OCI-LY3 (cell line): Measurements from ENCODE around the gene TNK2.

Experiments
- H2AFZ ChIP-seq: fragments of 200-600, 300-600 bp; shearing (Covaris generic); 2 replicates; pipeline ENCODE4 v1.6.0; 2014; ENCODE audit warnings: antibody characterized with exemption, low read depth, low read length
- H3K27ac ChIP-seq: fragments of 200-600, 300-600 bp; sonication (generic); 2 replicates; pipeline ENCODE4 v1.5.1; 2014; ENCODE audit warnings: mild to moderate bottlenecking, low read length, moderate library complexity, mixed read lengths
- H3K27me3 ChIP-seq: fragments of 200-600, 300-600 bp; sonication (generic); 2 replicates; pipeline ENCODE4 v1.6.1; 2014; ENCODE audit warnings: low read depth, low read length, mixed read lengths
- H3K36me3 ChIP-seq: fragments of 200-600, 300-600 bp; sonication (generic); replicated peaks from 2 replicates; pipeline ENCODE3; 2014; ENCODE audit warnings: low read depth, low read length, mixed read lengths
- H3K4me1 ChIP-seq: fragments of 300-600, 200-600 bp; sonication (generic); 2 replicates; pipeline ENCODE4 v1.6.1; 2014; ENCODE audit warnings: low read length, mixed read lengths
- H3K4me2 ChIP-seq: fragments of 200-600, 300-600 bp; sonication (generic); 2 replicates; pipeline ENCODE4 v1.6.1; 2014; ENCODE audit warnings: low read length, mixed read lengths
- H3K4me3 ChIP-seq: fragments of 300-600, 200-600 bp; sonication (generic); 2 replicates; pipeline ENCODE4 v1.5.1; 2014; ENCODE audit warnings: antibody characterized with exemption, mild to moderate bottlenecking, low read length, moderate library complexity
- H3K79me2 ChIP-seq: fragments of 300-600, 200-600 bp; shearing (Covaris generic); 2 replicates; pipeline ENCODE4 v1.6.1; 2014; ENCODE audit warnings: mild to moderate bottlenecking, low read length, mixed read lengths
- H3K9ac ChIP-seq: fragments of 300-600, 200-600 bp; shearing (Covaris generic); 2 replicates; pipeline ENCODE4 v1.6.0; 2014; ENCODE audit warnings: mild to moderate bottlenecking, low read length, moderate library complexity
- H3K9me3 ChIP-seq: fragments of 200-600, 300-600 bp; shearing (Covaris generic); 2 replicates; pipeline ENCODE4 v1.6.1; 2014; ENCODE audit warnings: low read length, mixed read lengths; ENCODE audit not compliant: insufficient read depth
- H4K20me1 ChIP-seq: fragments of 200-600, 300-600 bp; sonication (generic); 2 replicates; pipeline ENCODE4 v1.6.1; 2016; ENCODE audit warnings: low read length, mixed read lengths; ENCODE audit not compliant: insufficient read depth
- EZH2phosphoT487 ChIP-seq: fragments of 200-600 bp; shearing (Covaris generic); IDR thresholded peaks from 2 replicates; pipeline ENCODE4 v1.6.1; 2018; ENCODE audit warnings: antibody characterized with exemption, mixed run types, low read depth
- TF ChIP-seq, protein P1 (sequence below): fragments of 200-600, 300-600 bp; sonication (generic); IDR thresholded peaks from 2 replicates; pipeline ENCODE4 v1.5.1; 2014; ENCODE audit warnings: antibody characterized with exemption, low read length, low read depth

The TNK2 gene

GRCh38 chr3:195888981-195889869, 19.1 kb downstream of the TNK2 start:
- H3K4me1 ChIP-seq, result no peaks in the 10 kb centered on the region
- H3K4me2 ChIP-seq, result no peak overlapping the region
- H3K4me3 ChIP-seq, result no peak overlapping the region
- H3K9ac ChIP-seq, result no peak overlapping the region
- no peak overlapping the region for H2AFZ ChIP-seq
- no peaks in the 10 kb centered on the region for H3K9me3 ChIP-seq
- H3K27me3 ChIP-seq, result no peaks in the 10 kb centered on the region
- peaks cover 8% of the 10 kb centered on the region for H3K36me3 ChIP-seq
- TF ChIP-seq, protein P1, sequence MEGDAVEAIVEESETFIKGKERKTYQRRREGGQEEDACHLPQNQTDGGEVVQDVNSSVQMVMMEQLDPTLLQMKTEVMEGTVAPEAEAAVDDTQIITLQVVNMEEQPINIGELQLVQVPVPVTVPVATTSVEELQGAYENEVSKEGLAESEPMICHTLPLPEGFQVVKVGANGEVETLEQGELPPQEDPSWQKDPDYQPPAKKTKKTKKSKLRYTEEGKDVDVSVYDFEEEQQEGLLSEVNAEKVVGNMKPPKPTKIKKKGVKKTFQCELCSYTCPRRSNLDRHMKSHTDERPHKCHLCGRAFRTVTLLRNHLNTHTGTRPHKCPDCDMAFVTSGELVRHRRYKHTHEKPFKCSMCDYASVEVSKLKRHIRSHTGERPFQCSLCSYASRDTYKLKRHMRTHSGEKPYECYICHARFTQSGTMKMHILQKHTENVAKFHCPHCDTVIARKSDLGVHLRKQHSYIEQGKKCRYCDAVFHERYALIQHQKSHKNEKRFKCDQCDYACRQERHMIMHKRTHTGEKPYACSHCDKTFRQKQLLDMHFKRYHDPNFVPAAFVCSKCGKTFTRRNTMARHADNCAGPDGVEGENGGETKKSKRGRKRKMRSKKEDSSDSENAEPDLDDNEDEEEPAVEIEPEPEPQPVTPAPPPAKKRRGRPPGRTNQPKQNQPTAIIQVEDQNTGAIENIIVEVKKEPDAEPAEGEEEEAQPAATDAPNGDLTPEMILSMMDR, result no peak
- TF ChIP-seq EZH2phosphoT487, result no peak
- H4K20me1 ChIP-seq, result no peaks in the 10 kb centered on the region
- no peak overlapping the region for H3K27ac ChIP-seq
- H3K79me2 ChIP-seq, result peaks cover 10% of the 10 kb centered on the region; the same call in 1 of the 2 replicates

DNA sequence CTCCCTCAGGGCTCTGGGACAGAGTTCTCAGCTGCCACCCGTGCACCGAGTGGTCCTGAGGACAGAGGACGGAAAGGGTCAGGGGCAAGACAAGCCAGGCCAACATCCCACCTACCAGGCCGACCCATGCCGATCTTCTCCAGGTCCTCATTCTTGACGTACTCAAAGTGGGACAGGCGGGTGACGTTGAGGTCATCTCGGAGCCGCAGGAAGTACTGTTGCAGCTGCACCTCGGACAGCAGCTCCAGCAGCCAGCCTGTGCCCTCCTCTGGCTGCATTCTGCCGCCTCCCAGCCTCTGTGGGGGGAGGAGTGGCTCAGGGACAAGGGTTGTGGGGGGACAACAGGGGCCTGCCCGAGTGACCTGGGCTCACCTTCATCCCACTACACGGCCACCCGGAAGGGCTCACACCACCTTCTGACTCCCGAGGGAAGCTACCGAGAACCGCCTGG, 20.0 kb downstream of the TNK2 start:
- H3K9me3 ChIP-seq, result no peaks in the 10 kb centered on the region
- no peak overlapping the region for H3K4me3 ChIP-seq
- no peak overlapping the region for H3K27ac ChIP-seq
- no peaks in the 10 kb centered on the region for H4K20me1 ChIP-seq
- no peak overlapping the region for H3K9ac ChIP-seq
- TF ChIP-seq, protein P1, result no peak
- TF ChIP-seq EZH2phosphoT487, result no peak
- H3K27me3 ChIP-seq, result no peaks in the 10 kb centered on the region
- H3K79me2 ChIP-seq, result peaks cover 3% of the 10 kb centered on the region; the same call in 1 of the 2 replicates
- no peak overlapping the region for H3K4me2 ChIP-seq
- H3K4me1 ChIP-seq, result no peaks in the 10 kb centered on the region
- H3K36me3 ChIP-seq, result peaks cover 8% of the 10 kb centered on the region
- no peak overlapping the region for H2AFZ ChIP-seq

- Histone ChIP-seq H3K27me3 (no peaks in the 10 kb centered on the region), H3K36me3 (peaks cover 8% of the 10 kb centered on the region), H3K27ac (no peak overlapping the region), H3K4me3 (no peak overlapping the region), H3K79me2 (no peaks in the 10 kb centered on the region), H3K9me3 (no peaks in the 10 kb centered on the region), H4K20me1 (no peaks in the 10 kb centered on the region), H3K4me2 (no peak overlapping the region), H2AFZ (no peak overlapping the region), H3K4me1 (no peaks in the 10 kb centered on the region), H3K9ac (no peak overlapping the region)
- TF ChIP-seq, protein P1, result no peak
- TF ChIP-seq EZH2phosphoT487, result no peak
These were observed 20.7 kb downstream of the TNK2 start for GRCh38 chr3:195887670-195888069.

GRCh38 chr3:195886181-195887141, 21.9 kb downstream of the TNK2 start:
- Histone ChIP-seq H3K4me1 (no peaks in the 10 kb centered on the region), H3K79me2 (no peaks in the 10 kb centered on the region), H3K9me3 (no peaks in the 10 kb centered on the region), H4K20me1 (no peaks in the 10 kb centered on the region), H3K4me3 (no peak overlapping the region), H3K27ac (no peak overlapping the region), H3K27me3 (no peaks in the 10 kb centered on the region), H3K36me3 (peaks cover 8% of the 10 kb centered on the region), H3K4me2 (no peak overlapping the region), H3K9ac (no peak overlapping the region), H2AFZ (no peak overlapping the region)
- no peak for TF ChIP-seq EZH2phosphoT487
- TF ChIP-seq, protein P1, result no peak
